ENCODE data around the gene ADGB. TPM values are rescaled to one million over a fixed set of nuclear protein-coding genes. Genes with fewer than 3 reads are reported as not detected.
"Not testable (repeated sequence)": the region's sequence is repeated elsewhere in the genome, so short reads cannot be mapped to it uniquely, and the experiment has no call there.

The ADGB gene
- total RNA-seq, 2 experiments from 2014 or later = not detected

GRCh38 chr6:146553377-146554135, 45.2 kb upstream of the ADGB start:
- H3K27ac ChIP-seq (ENCODE audit: low read depth, low read length, poor library complexity, severe bottlenecking) = no peak overlapping the region
- TF ChIP-seq EZH2phosphoT487 (IDR thresholded peaks at IDR 0.05; ENCODE audit: borderline replicate concordance, low read depth, low read length) (no peak), CTCF (conservative IDR thresholded peaks at IDR 0.05; ENCODE audit: low read length) (no peak)
- ChIA-PET POLR2A (no interaction called here), CTCF (ENCODE audit: unreplicated experiment) (no interaction called here)
- H4K20me1 ChIP-seq (ENCODE audit: insufficient read depth, low read length) = no peaks in the 10 kb centered on the region
- no TSS peak for BruUV-seq (replicated peaks)
- no peak for DNase-seq (ENCODE audit: low spot score)
- no peak overlapping the region for H3K4me3 ChIP-seq (ENCODE audit: low read depth, low read length, poor library complexity, severe bottlenecking)
- H3K4me1 ChIP-seq (ENCODE audit: insufficient read depth, low read length, poor library complexity, severe bottlenecking) = no peaks in the 10 kb centered on the region
- no peak overlapping the region for H3K4me2 ChIP-seq (ENCODE audit: low read length)
- H3K36me3 ChIP-seq (ENCODE audit: insufficient read depth, low read length) = no peaks in the 10 kb centered on the region
- no peaks in the 10 kb centered on the region for H3K9me2 ChIP-seq (ENCODE audit: insufficient read depth, low read length)
- no peaks in the 10 kb centered on the region for H3K79me2 ChIP-seq (ENCODE audit: insufficient read depth, low read depth, low read length)
- intact Hi-C loops (cut with micrococcal nuclease; ENCODE audit: unreplicated experiment) = no loop called here
- no peaks in the 10 kb centered on the region for H3K9me3 ChIP-seq (ENCODE audit: low read length)
- no peak overlapping the region for H2AFZ ChIP-seq (ENCODE audit: low read length)

GRCh38 chr6:146560607-146561006, 38.2 kb upstream of the ADGB start:
- H2AFZ ChIP-seq (ENCODE audit: low read length) = no peak overlapping the region
- no peak for DNase-seq (ENCODE audit: low spot score)
- H3K79me2 ChIP-seq (ENCODE audit: insufficient read depth, low read depth, low read length) = no peaks in the 10 kb centered on the region
- no TSS peak for BruUV-seq (replicated peaks)
- TF ChIP-seq CTCF (conservative IDR thresholded peaks at IDR 0.05; ENCODE audit: low read length) = no peak
- no peak for TF ChIP-seq EZH2phosphoT487 (IDR thresholded peaks at IDR 0.05; ENCODE audit: borderline replicate concordance, low read depth, low read length)
- no peak overlapping the region for H3K4me3 ChIP-seq (ENCODE audit: low read depth, low read length, poor library complexity, severe bottlenecking)
- H3K9me3 ChIP-seq (ENCODE audit: low read length) = no peaks in the 10 kb centered on the region
- H3K36me3 ChIP-seq (ENCODE audit: insufficient read depth, low read length) = no peaks in the 10 kb centered on the region
- H4K20me1 ChIP-seq (ENCODE audit: insufficient read depth, low read length) = no peaks in the 10 kb centered on the region
- no peak overlapping the region for H3K4me2 ChIP-seq (ENCODE audit: low read length)
- POLR2A ChIA-PET = interaction anchor here (0.9 to 1.1 kb wide), 2 partner anchors 11 to 13 kb away, joined by 3 to 4 read pairs; no protein-coding TSS in a partner anchor
- CTCF ChIA-PET (ENCODE audit: unreplicated experiment) = no interaction called here
- intact Hi-C loops (cut with micrococcal nuclease; ENCODE audit: unreplicated experiment) = no loop called here
- no peaks in the 10 kb centered on the region for H3K4me1 ChIP-seq (ENCODE audit: insufficient read depth, low read length, poor library complexity, severe bottlenecking)
- no peak overlapping the region for H3K27ac ChIP-seq (ENCODE audit: low read depth, low read length, poor library complexity, severe bottlenecking)
- H3K9me2 ChIP-seq (ENCODE audit: insufficient read depth, low read length) = no peaks in the 10 kb centered on the region

- H3K27ac ChIP-seq (ENCODE audit: low read depth, low read length, poor library complexity, severe bottlenecking); H3K36me3 ChIP-seq (ENCODE audit: insufficient read depth, low read length); H3K9me3 ChIP-seq (ENCODE audit: low read length); DNase-seq (ENCODE audit: low spot score); H3K79me2 ChIP-seq (ENCODE audit: insufficient read depth, low read depth, low read length); CTCF ChIA-PET (ENCODE audit: unreplicated experiment); POLR2A ChIA-PET; H3K9me2 ChIP-seq (ENCODE audit: insufficient read depth, low read length); H3K4me2 ChIP-seq (ENCODE audit: low read length); BruUV-seq (replicated peaks); H2AFZ ChIP-seq (ENCODE audit: low read length); intact Hi-C loops (cut with micrococcal nuclease; ENCODE audit: unreplicated experiment); H3K4me3 ChIP-seq (ENCODE audit: low read depth, low read length, poor library complexity, severe bottlenecking); H4K20me1 ChIP-seq (ENCODE audit: insufficient read depth, low read length); H3K4me1 ChIP-seq (ENCODE audit: insufficient read depth, low read length, poor library complexity, severe bottlenecking): not testable (repeated sequence)
Measured at GRCh38 chr6:146566661-146567060, 32.1 kb upstream of the ADGB start.

- CTCF ChIA-PET (ENCODE audit: unreplicated experiment); H3K27ac ChIP-seq (ENCODE audit: low read depth, low read length, poor library complexity, severe bottlenecking); H2AFZ ChIP-seq (ENCODE audit: low read length); H3K36me3 ChIP-seq (ENCODE audit: insufficient read depth, low read length); BruUV-seq (replicated peaks); H3K9me2 ChIP-seq (ENCODE audit: insufficient read depth, low read length); DNase-seq (ENCODE audit: low spot score); H4K20me1 ChIP-seq (ENCODE audit: insufficient read depth, low read length); H3K79me2 ChIP-seq (ENCODE audit: insufficient read depth, low read depth, low read length); H3K9me3 ChIP-seq (ENCODE audit: low read length); POLR2A ChIA-PET; H3K4me1 ChIP-seq (ENCODE audit: insufficient read depth, low read length, poor library complexity, severe bottlenecking); H3K4me3 ChIP-seq (ENCODE audit: low read depth, low read length, poor library complexity, severe bottlenecking); intact Hi-C loops (cut with micrococcal nuclease; ENCODE audit: unreplicated experiment); H3K4me2 ChIP-seq (ENCODE audit: low read length): not testable (repeated sequence)
Measured at GRCh38 chr6:146568619-146569018, 30.2 kb upstream of the ADGB start.

Measured in OCI-LY7 (cell line).